Measurements from ENCODE around the gene TAGLN3.

TAGLN3 gene

DNA sequence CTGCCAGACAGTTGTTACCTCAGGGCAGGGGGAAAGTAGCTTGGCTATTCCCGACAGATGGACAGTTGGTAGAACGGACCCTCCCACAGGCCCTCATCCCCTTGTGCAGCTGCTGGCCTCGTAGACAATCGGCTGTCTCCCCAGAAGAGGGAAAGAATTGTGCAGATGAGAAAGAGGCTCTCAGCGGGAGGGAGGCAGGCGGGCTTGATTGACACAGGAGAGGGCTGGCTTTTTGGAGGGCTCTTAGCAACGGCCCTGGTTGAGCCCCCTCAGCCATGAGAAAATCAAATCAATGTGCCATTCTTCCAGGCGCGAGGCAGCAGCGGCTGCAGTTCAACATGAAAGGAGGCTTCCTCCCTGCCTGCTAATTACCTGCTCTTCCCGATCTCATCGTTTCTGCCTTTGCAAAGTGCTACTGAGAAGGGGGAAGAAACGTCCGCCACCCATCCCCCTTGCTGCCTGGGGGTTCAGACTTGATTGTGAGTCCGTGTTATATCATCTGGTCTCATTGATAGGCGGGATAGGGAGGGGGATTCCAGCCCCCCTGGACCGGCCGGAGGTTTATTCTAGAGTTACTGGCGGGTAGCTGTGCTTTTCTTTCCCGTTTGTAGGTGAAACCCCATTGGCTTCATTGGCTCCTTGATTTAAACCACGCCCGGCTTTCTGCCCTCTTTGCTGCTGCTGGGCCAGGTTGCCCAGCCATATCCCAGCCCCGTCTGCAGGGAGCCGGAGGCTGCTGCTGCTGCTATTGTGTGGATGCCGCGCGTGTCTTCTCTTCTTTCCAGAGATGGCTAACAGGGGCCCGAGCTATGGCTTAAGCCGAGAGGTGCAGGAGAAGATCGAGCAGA is at the start of gene TAGLN3:
TAGLN3 (plus strand) TSS at position 287 of the 848 bp plus-strand sequence; CDS start at position 788, 501 bp downstream.
- no peak for DNase-seq (ENCODE audit: low read depth)

DNA sequence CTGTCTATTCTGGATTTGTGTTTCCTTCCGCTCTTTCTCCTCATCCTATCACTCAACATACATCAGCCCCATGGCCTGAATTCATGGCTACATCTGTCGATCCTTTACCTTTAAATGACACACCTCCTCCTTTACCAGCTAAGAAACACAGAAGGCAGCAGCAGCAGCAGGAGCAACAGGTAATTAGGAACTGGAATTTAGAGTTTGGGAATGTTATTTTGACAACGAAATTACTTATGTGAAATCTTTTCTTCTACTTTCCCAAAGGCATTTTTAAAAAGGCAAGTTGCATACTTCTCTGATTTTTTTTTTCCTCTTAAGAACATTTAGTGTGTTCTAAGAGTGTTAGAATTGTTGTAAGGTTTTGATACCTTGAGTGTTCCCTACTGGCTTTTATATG is 49.0 kb upstream of the TAGLN3 start:
- no peak for DNase-seq (ENCODE audit: low read depth)

DNA sequence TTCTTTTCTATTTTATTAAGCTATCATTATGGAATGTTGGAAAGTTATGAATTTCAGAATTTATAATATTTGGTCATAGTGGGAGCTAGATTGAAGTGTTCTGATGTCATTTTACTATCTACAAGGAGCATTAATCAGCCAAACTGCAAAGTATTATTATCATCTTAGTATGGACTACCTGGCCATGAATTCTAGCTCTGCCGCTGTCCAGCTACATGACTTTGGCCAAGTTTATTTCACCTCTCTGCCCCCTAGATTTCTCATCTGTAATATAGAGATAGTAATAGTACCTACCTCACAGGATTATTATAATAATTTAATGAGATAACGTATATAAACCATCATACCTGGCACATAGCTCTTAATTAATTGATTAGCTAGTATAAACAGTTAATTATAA is 47.7 kb upstream of the TAGLN3 start:
- no peak for DNase-seq (ENCODE audit: low read depth)

- no peak for DNase-seq (ENCODE audit: low read depth)
Observed at GRCh38 chr3:111952086-111952485, 46.6 kb upstream of the TAGLN3 start.

DNA sequence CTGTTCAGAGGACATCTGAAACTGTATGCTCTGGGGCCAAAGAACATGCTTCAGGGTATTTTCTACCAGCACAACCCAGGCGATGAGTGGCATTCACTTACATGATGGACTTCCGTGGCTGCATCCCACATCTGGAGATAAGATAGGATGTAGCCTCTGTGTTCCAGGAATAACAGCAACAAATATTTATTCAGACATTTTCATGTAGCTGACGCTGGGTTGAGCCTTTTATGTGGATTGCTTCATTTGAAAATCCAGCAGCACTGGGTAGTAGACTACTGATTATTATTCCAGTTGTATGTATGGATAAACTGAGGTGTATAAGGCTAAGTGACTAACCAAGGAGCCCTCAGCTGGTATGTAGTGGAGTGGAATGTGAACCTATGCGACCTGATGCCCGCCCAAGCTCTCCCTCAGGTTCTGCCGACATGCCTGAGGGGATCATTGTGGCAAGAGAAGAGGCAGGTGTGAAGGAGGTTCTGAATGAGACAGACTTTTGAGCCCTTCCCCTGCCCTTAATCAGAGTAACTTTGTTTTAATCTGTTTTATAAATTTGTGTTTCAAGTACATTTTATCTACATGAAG is 45.8 kb upstream of the TAGLN3 start:
- no peak for DNase-seq (ENCODE audit: low read depth)

GRCh38 chr3:111954228-111954990 is 44.3 kb upstream of the TAGLN3 start:
- DNase-seq (ENCODE audit: low read depth): no peak

GRCh38 chr3:111955876-111956275 is 42.8 kb upstream of the TAGLN3 start:
- DNase-seq (ENCODE audit: low read depth): no peak

- DNase-seq (ENCODE audit: low read depth): no peak
Observed at GRCh38 chr3:111956449-111956848, 42.3 kb upstream of the TAGLN3 start.

DNA sequence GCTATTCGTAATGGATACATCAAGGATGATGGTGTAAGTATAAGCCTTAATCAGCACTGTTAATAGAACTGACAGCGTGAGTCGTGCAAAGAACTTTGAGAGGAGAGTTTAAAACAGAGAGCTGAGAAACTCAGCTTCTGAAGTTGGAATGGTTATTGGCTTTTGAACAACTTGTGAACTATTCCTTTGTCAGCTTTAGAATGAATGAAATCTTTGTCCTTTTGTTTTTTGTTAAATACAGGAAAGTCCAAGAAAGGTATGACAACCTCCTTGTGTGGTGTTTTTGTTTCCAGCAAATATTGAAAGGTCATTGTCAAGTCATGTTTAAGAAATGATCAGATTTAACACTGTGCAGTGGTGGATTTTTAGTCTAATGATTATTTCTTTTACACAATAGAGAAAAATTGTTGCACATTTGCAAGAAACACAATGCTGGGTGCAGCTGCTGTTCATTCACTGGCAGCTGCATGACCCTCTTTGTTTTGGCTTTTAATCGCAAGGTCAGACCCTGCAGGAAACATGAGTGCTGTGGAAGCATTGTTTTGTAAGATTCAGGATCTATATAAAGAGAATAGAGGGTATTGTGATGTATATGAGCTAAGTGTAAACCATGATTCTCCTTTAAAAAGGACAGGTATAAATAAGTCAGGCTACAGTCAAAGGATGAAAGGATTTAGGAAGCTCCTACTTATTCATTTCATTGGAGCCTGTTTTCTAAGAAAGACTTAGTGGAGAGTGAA is 41.6 kb upstream of the TAGLN3 start:
- no peak for DNase-seq (ENCODE audit: low read depth)

GRCh38 chr3:111961461-111962164 is 37.1 kb upstream of the TAGLN3 start:
- DNase-seq (ENCODE audit: low read depth): no peak

DNA sequence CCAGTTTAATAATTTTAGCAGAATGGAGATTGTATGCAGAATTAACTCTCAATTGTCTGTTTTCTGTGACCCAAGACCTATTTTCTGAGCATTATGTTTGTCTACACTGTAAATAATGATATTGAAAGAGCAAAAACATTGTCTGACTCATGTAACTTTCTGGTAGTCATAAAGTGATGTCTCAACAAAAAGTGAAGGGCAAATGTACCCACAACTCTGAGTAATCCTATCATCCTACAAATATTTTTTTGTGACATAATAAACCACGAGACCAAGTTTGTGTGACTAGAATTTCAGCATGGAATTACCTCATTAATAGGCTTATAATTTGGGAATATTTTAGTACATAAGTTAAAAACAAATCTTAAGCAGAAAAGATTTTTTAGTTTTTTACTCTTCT is 35.3 kb upstream of the TAGLN3 start:
- DNase-seq (ENCODE audit: low read depth): no peak

GRCh38 chr3:111965484-111965883 is 33.2 kb upstream of the TAGLN3 start:
- no peak for DNase-seq (ENCODE audit: low read depth)

- no peak for DNase-seq (ENCODE audit: low read depth)
Observed at GRCh38 chr3:111967068-111967467, 31.7 kb upstream of the TAGLN3 start.

DNA sequence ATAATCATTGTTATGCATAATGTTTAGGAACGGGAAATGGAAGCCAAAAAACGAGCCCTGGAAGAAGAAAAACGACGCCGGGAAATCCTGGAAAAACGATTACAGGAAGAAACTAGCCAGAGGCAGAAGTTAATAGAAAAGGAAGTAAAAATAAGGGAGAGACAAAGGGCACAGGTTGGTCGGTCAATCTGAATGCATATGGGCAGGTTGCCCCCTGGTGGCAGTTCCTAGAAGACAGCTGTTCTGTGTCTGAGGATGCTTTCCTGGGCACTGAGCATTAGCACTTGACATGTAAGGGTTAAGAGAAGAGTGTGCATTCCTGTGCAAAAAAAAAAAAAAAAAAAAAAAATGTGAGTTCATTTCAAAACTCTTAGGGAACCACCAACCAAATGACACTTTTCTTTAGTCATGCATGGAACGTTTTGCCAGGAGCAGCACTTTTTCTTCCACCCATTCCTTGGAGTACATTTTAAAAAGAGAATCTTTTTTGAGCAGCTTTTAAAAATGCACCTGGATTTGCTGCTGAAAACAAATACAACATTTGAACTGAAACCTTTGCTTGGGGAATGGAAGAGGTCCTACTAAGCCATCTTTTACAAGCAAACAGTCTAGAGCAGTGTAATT is 31.0 kb upstream of the TAGLN3 start:
- DNase-seq (ENCODE audit: low read depth): peak; percentile 70

DNA sequence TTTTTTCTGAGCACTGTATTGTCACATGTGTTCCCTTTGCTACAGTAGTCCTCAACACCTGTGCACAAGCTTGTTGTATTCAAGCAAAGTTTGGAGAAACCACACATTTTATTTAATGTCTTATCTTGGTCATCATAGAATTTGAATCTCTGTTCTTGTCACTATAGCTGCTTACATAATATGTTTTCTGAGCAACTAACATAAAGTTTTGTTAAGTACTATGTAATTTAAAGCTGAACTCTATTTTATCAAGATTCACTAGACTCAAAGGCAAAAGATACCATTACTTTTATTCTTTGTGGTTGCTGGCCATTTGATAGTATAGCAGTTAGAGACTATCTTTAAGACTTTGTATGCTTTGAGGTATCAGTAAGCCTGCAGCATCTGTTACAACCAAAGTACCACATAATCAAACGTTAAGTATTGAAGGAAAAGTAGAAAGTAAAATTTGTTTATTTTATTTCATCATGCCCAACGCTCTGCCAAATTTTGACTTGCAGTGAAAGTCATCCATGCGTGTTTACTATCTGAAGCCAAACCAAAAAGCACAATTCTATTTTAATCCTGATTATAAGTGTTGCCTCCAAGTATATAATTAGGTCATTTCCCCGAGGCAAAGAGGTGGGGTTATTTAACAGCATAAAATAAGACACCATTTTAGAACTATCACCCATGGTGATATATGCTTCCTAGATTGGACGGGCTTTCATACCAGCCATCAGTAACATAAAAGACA is 30.2 kb upstream of the TAGLN3 start:
- DNase-seq (ENCODE audit: low read depth): no peak

DNA sequence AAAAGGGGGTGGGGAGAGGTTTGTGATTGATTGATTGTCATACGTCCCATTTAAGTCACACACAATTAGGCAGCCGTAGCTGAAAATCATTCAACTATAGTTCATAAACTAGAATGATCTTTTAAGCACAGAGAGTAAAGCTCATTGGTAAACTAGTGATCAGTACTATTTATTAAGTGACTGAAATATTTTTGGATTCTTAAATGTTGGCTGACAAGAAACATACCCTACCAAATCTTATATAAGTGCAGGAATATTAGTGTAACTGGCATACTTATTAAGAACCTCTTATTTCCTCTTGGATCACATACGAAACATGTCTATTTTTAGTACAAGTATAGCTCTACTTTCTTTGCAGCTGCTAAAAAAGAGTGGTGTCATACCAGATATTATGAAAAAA is 28.3 kb upstream of the TAGLN3 start:
- DNase-seq (ENCODE audit: low read depth): no peak

DNA sequence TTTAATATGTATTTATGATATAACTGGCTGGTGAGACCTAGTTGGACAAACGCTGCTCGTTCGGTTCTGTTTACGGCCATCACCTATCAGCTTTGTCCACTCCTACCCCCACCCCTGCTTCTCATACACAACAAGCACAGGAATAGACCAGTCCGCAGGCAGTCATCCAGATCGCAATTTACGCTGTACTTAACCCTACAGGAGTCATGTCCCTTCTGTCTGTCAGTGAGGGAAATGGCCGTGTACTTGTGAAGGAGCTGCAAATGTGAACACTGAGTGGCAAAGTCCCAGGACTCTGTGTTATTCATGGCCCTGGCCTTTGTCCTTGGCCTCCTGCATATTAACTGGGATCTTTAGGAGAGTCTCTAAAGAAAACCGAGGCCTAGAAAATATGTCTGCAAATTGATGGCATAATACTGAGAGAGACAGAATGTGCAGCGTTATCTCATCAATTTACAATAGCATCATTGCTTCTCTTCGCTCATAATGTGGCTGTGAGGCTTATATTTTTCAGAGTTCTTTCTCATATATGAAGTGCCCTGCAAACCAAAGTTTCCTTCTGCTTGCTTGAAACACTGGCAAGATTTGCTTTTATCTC is 27.1 kb upstream of the TAGLN3 start:
- DNase-seq (ENCODE audit: low read depth): no peak

GRCh38 chr3:111972891-111973290 is 25.8 kb upstream of the TAGLN3 start:
- no peak for DNase-seq (ENCODE audit: low read depth)

DNA sequence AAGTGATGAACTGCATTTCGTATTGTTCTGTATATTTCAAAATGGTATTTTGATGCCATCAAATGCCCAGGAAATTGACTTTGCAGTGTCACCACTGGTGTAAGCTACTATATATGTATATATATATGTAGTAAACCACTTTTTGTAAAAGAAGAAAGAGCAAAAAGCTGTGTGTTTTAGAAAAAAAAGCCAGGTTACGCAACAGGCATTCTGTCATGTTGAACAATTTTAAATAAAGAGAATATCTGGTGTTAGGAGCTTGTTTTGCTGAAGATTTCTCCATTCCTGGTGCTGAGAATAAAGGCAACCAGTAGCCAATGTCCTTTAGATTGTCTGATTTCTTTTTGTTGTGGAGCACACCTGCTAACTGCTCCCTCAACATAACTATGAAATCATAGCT is 23.6 kb upstream of the TAGLN3 start:
- DNase-seq (ENCODE audit: low read depth): no peak

- DNase-seq (ENCODE audit: low read depth): no peak
Observed at GRCh38 chr3:111976254-111976653, 22.5 kb upstream of the TAGLN3 start.
